ENCODE data around the gene CMPK2. TPM values are rescaled to one million over a fixed set of nuclear protein-coding genes. Genes with fewer than 3 reads are reported as not detected.

CMPK2 gene
- total RNA-seq: 1.4 TPM in 1 of 2 replicates, not detected in the other

GRCh38 chr2:6865346-6866274, at the start of gene CMPK2:
Gene CMPK2, minus strand, starts transcription at chr2:6865907. Its CDS starts 211 bp downstream, at chr2:6865696.

GRCh38 chr2:6877402-6878304, 11.9 kb upstream of the CMPK2 start, which contains the start of gene RSAD2:
Gene RSAD2, plus strand, starts transcription at chr2:6877777. Its CDS starts 24 bp downstream, at chr2:6877801.

Other genes starting within 250 kb of the CMPK2 start
- gene RSAD2, start 11.9 kb upstream of the CMPK2 start, total RNA-seq: 0.21 and 2.2 TPM in 2 replicates
- gene RNF144A, start 51.5 kb upstream of the CMPK2 start, total RNA-seq: 1.7 TPM in 1 of 2 replicates, not detected in the other

Measured in tracheal epithelial cell (primary cell).